Esophagus (tissue), 2 donors: Measurements from ENCODE around the gene SLC27A2. TPM values are rescaled to one million over a fixed set of nuclear protein-coding genes. Genes with fewer than 3 reads are reported as not detected.

Source experiments
- H3K27ac ChIP-seq, 2 donors: one replicate each; pipeline ENCODE4 v1.5.1; 2013; ENCODE audit warnings: low read depth in 2 of 2, mild to moderate bottlenecking in 2 of 2, inconsistent platforms in 1 of 2, low read length in 1 of 2, moderate library complexity in 1 of 2
- H3K27me3 ChIP-seq, 2 donors: one replicate each; pipeline ENCODE4 v1.6.1; 2013; ENCODE audit warnings: low read length in 2 of 2, control low read depth in 1 of 2, mild to moderate bottlenecking in 1 of 2; ENCODE audit not compliant: insufficient read depth in 2 of 2, control insufficient read depth in 1 of 2
- H3K36me3 ChIP-seq, 2 donors: one replicate each; pipeline ENCODE4 v1.6.1; 2013; ENCODE audit warnings: low read length in 1 of 2; ENCODE audit not compliant: control insufficient read depth in 2 of 2, insufficient read depth in 2 of 2
- H3K4me1 ChIP-seq, 2 donors: one replicate each; pipeline ENCODE4 v1.6.1; 2013; ENCODE audit warnings: low read length in 1 of 2; ENCODE audit not compliant: control insufficient read depth in 2 of 2, insufficient read depth in 2 of 2
- H3K4me3 ChIP-seq, 2 donors: one replicate each; pipeline ENCODE4 v1.5.1; 2013; ENCODE audit warnings: low read length in 2 of 2, mild to moderate bottlenecking in 2 of 2, low read depth in 1 of 2, moderate library complexity in 1 of 2
- H3K9me3 ChIP-seq, 2 donors: one replicate each; pipeline ENCODE4 v1.6.1; 2013; ENCODE audit warnings: mild to moderate bottlenecking in 2 of 2, low read depth in 1 of 2, low read length in 1 of 2, moderate library complexity in 1 of 2; ENCODE audit not compliant: control insufficient read depth in 2 of 2, insufficient read depth in 1 of 2
- WGBS, 2 donors: extraction: QIAGEN DNeasy Blood & Tissue Kit; methylation state at CpG; one replicate each; pipeline ENCODE4 v1.1.7; 2013; 5-methylcytosine and 5-hydroxymethylcytosine counted together
- polyA plus RNA-seq, 2 donors: library from polyadenylated mRNA; stranded (reverse); fragments of 200-250 nt; gene quantifications; one replicate each; pipeline ENCODE4 v1.2.3, GENCODE V29; 2013
- donor health status: healthy with polysubstance abuse.
- donor health status: Bipolar disorder and iron deficiency.

The SLC27A2 gene
- polyA plus RNA-seq, 2 donors: 2.0 to 2.7 TPM

DNA sequence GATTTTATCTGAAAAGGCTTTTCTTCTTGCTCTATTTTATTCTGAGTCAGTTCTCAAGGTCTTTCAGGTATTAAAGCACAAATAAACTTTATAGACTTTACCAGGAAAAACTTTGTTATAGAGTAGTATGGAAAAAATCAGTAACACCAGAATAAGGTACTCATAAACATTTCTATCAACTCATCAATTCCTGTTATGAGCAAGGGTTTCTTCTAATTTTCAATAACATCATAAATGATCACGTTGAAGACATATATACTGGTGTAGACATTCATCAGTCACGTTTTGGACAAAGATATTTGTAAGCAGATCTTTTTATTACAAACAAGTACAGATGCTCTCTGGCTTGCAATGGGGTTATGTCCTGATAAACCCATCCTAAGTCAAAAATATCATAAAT lies 93.1 kb downstream of the SLC27A2 start:
- Histone ChIP-seq H3K27ac (no peak overlapping the region), H3K4me3 (no peak overlapping the region), H3K36me3 (no peaks in the 10 kb centered on the region), H3K9me3 (no peaks in the 10 kb centered on the region), H3K27me3 (no peaks in the 10 kb centered on the region), H3K4me1 (no peaks in the 10 kb centered on the region)
- WGBS, 2 donors: 44 to 49% methylated on average over 2 of the region's 2 CpGs

GRCh38 chr15:50275908-50276307 lies 93.9 kb downstream of the SLC27A2 start:
- H3K4me1 ChIP-seq: no peaks in the 10 kb centered on the region
- H3K9me3 ChIP-seq: no peaks in the 10 kb centered on the region
- 85 to 89% methylated on average over 3 of the region's 3 CpGs for WGBS, 2 donors
- no peak overlapping the region for H3K4me3 ChIP-seq
- no peaks in the 10 kb centered on the region for H3K27me3 ChIP-seq
- no peaks in the 10 kb centered on the region for H3K36me3 ChIP-seq
- H3K27ac ChIP-seq: no peak overlapping the region

DNA sequence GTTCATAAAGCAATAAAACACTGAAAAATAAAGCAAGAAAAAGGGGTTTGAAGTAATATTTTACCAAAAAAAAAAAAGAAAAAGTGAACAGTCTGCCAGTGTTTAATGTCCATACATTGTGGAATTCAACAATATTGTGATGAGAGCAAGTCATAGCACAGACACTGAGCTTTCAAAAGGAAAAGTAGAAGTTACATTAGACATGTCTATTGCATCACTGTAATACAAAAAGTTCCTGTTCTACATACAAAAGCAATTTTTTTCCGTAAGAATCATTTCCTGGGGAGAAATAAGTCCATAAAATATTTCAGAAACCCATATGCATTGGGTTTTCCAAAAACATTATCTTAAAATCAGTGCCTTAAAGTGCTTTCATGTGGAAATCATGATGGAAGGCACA lies 95.4 kb downstream of the SLC27A2 start:
- 91 to 95% methylated on average over 1 of the region's 1 CpG for WGBS, 2 donors
- H3K4me3 ChIP-seq: no peak overlapping the region
- H3K27ac ChIP-seq: no peak overlapping the region
- no peaks in the 10 kb centered on the region for H3K4me1 ChIP-seq
- H3K27me3 ChIP-seq: no peaks in the 10 kb centered on the region
- H3K9me3 ChIP-seq: no peaks in the 10 kb centered on the region
- no peaks in the 10 kb centered on the region for H3K36me3 ChIP-seq

DNA sequence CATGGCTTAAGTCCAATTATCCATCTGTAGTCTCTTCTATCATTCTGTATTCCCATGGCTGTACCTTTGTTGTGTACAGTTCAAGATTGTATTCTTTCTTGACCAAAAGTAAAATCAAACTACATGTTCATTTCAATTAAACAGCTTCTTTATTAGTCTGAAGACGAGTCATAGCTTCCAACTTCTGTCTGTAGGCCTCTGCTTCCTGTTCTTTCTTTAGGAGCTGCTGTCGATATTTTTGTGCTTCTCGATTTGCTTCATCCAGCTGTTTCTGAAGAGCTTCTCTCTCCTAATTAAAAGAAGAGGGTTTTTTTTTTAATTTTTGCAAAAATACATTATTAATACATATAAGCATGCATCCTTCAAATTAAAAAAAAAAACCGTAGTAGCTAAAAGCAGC lies 96.5 kb downstream of the SLC27A2 start:
- H3K36me3 ChIP-seq: no peaks in the 10 kb centered on the region

GRCh38 chr15:50280271-50280670 lies 98.3 kb downstream of the SLC27A2 start:
- Histone ChIP-seq H3K9me3 (no peaks in the 10 kb centered on the region), H3K36me3 (no peaks in the 10 kb centered on the region), H3K4me3 (no peak overlapping the region), H3K27me3 (no peaks in the 10 kb centered on the region), H3K27ac (no peak overlapping the region), H3K4me1 (no peaks in the 10 kb centered on the region)
- 70 to 89% methylated on average over 3 of the region's 3 CpGs for WGBS, 2 donors

More for the DNA sequence above, 96.5 kb downstream of the SLC27A2 start:
- 81 to 87% methylated on average over 4 of the region's 4 CpGs for WGBS, 2 donors
- Histone ChIP-seq H3K4me1 (no peaks in the 10 kb centered on the region), H3K9me3 (no peaks in the 10 kb centered on the region), H3K4me3 (no peak overlapping the region), H3K27ac (no peak overlapping the region), H3K27me3 (no peaks in the 10 kb centered on the region)

DNA sequence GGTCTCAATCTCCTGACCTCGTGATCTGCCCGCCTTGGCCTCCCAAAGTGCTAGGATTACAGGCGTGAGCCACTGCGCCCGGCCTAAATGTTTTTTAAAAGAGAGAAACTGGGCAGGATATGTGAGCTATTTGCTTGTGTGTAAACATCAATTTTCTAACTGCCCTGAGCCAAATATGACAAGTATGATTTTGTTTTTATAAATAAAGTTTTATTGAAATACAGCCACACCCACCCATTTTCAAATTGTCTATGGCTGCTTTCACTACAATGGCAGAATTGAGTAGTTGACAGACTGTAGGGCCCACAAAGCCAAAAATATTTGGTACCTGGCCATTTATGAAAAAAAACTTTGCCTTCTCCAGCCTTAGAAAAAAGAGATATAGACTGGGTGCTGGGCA lies 99.4 kb downstream of the SLC27A2 start:
- H3K27me3 ChIP-seq: no peaks in the 10 kb centered on the region
- no peaks in the 10 kb centered on the region for H3K9me3 ChIP-seq
- H3K4me1 ChIP-seq: no peaks in the 10 kb centered on the region
- no peak overlapping the region for H3K4me3 ChIP-seq
- WGBS, 2 donors: 79 to 88% methylated on average over 4 to 5 of the region's 5 CpGs
- no peaks in the 10 kb centered on the region for H3K36me3 ChIP-seq
- no peak overlapping the region for H3K27ac ChIP-seq

Other genes with a start within 250 kb of the SLC27A2 start
- gene ATP8B4, start 63.0 kb upstream of the SLC27A2 start, polyA plus RNA-seq: under 1 TPM; 0.75 to 0.84 TPM
- gene HDC, start 83.5 kb downstream of the SLC27A2 start, polyA plus RNA-seq: 1 to 10 TPM in 1 of 2 donors, under 1 TPM in 1; 0.08 to 1.5 TPM
- 1 to 10 TPM; 5.1 to 7.3 TPM for gene GABPB1, start 173.0 kb downstream of the SLC27A2 start, polyA plus RNA-seq
- 10 to 100 TPM; 18.6 to 20.1 TPM for gene USP8, start 242.2 kb downstream of the SLC27A2 start, polyA plus RNA-seq